OCI-LY7 (cell line): Measurements from ENCODE around the gene SIK2.

Experiments
- CTCF ChIP-seq: fragments of 200-600 bp; sonication (generic); conservative IDR thresholded peaks from 2 replicates; pipeline ENCODE4 v1.5.1; 2014; ENCODE audit warnings: mild to moderate bottlenecking, antibody characterized with exemption, low read length, moderate library complexity, mixed read lengths
- EZH2phosphoT487 ChIP-seq: fragments of 200-600 bp; sonication (generic); IDR thresholded peaks from 2 replicates; pipeline ENCODE4 v1.6.1; 2018; ENCODE audit warnings: low read depth, borderline replicate concordance, mild to moderate bottlenecking, mixed run types, antibody characterized with exemption, low read length, moderate library complexity, mixed read lengths

GRCh38 chr11:111693224-111693937 is 91.1 kb downstream of the SIK2 start:
- TF ChIP-seq CTCF (no peak), EZH2phosphoT487 (no peak)
